Measurements from ENCODE around the gene PATZ1. TPM values are rescaled to one million over a fixed set of nuclear protein-coding genes. Genes with fewer than 3 reads are reported as not detected.

The PATZ1 gene
- total and polyA plus RNA-seq, 9 of the 15 experiments (the other 6 are each of a cell fraction or from before 2014, with no cell fraction given), result 0.63 to 7.8 (median 4.2) TPM

DNA sequence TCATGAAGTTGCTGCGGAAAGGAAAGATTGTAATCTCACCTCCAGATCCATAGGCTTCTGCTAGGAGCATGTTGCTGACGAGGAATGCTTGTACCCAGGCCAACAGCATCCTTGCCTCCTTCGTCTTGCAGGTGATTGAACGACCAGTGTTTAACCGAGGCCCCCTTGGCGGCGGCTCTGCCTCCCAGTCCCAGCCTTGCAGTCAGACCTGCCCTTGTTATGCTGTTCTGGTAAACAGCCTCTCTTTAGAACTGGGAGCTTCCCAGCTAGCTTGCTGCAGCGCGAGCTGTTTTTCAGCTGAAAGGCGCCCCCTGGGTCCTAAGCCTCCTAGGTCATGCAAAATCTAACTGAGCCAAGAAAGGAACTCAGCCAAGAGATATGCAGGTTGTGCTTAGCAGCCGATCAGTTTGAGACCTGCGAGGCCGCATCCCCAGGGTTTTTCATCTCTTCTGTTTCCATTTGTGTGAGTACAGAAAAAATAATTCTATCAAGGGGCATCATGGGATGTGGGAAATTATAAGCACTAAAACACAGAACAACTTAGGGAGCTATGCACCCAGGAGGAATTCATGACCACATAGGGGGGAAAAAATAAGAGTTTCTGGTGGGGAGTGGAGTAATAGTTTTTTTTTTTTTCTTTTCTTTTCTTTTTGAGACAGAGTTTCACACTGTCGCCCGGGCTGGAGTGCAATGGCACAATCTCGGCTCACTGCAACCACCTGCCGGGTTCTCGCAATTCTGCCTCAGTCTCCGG, 53.7 kb downstream of the PATZ1 start, which contains the start of gene PIK3IP1:
TSS of gene PIK3IP1 (minus strand) at position 253 of the 754 bp plus-strand sequence. CDS start at position 109, 144 bp downstream.
- WGBS (ENCODE audit: insufficient coverage, low coverage, missing lambda C conversion rate), result 21% methylated on average over 18 of the region's 19 CpGs
- H3K27me3 ChIP-seq (ENCODE audit: control insufficient read depth in 2 of 2, insufficient read depth in 2 of 2, low read length in 2 of 2), result no peaks in the 10 kb centered on the region
- peak; percentile 92 for FAIRE-seq
- peak; percentile 27 to 86 (median 48) for DNase-seq (ENCODE audit: extremely low read depth in 1 of 4, low spot score in 3 of 4)
- H3K9me3 ChIP-seq (replicated peaks; ENCODE audit: control insufficient read depth, insufficient read depth, low read depth, low read length), result no peaks in the 10 kb centered on the region
- peaks cover 23 to 24% of the 10 kb centered on the region in 2 experiments; a peak in 4 of 5 replicates for H3K4me1 ChIP-seq (replicated peaks in 1 of 2; ENCODE audit: control insufficient read depth in 2 of 2, insufficient read depth in 2 of 2, low read length in 2 of 2)
- BruUV-seq (replicated peaks), result no TSS peak
- H3K36me3 ChIP-seq (ENCODE audit: control insufficient read depth, insufficient read depth, low read length), result no peaks in the 10 kb centered on the region
- H3K9me1 ChIP-seq (ENCODE audit: control insufficient read depth, insufficient read depth, low read length), result no peaks in the 10 kb centered on the region
- H3K9ac ChIP-seq (ENCODE audit: insufficient read depth in 1 of 2, low read depth in 2 of 2, low read length in 2 of 2), result peak within 1 kb of the TSS; percentile 57 to 90; a peak in 2 of 4 replicates
- intact Hi-C loops (cut with micrococcal nuclease) (no loop called here), in situ Hi-C loops (cut with MboI) (no loop called here)
- ATAC-seq, result peak; percentile 75
- H4K20me1 ChIP-seq (replicated peaks; ENCODE audit: control insufficient read depth, insufficient read depth, low read length), result no peaks in the 10 kb centered on the region
- peak within 1 kb of the TSS; percentile 85 for H3K4me2 ChIP-seq (ENCODE audit: insufficient read depth, low read length)
- H2AFZ ChIP-seq (ENCODE audit: low read depth, low read length), result peak within 1 kb of the TSS; percentile 84
- ChIA-PET CTCF (ENCODE audit: low intra/inter-chr PET ratio) (interaction anchor here (0.7 kb wide), 1 partner anchor 46 kb away, joined by 4 read pairs; no protein-coding TSS in a partner anchor), POLR2A (interaction anchor here (0.5 to 2.0 kb wide), 6 partner anchors 9 to 208 kb away, joined by 3 to 7 read pairs (median 4); no protein-coding TSS in a partner anchor)
- peak within 1 kb of the TSS; percentile 49 for H3K4me3 ChIP-seq
- no peaks in the 10 kb centered on the region for H3K79me2 ChIP-seq (ENCODE audit: control insufficient read depth, insufficient read depth, low read length)
- H3K27ac ChIP-seq (ENCODE audit: extremely low read depth, low read depth, low read length), result peak within 1 kb of the TSS; percentile 90; the same call in 2 of the 3 replicates
- TF ChIP-seq SMARCA4 (IDR thresholded peaks at IDR 0.05), result 0 out of 2 replicates have a peak, but pooled peaks have one; percentile 14
- peak; percentile 72 to 85 for TF ChIP-seq FOXK2 (conservative IDR thresholded peaks at IDR 0.05 in 1 of 2, IDR thresholded peaks at IDR 0.05 in 1 of 2; ENCODE audit: low read depth in 2 of 2)
- TF ChIP-seq, protein P1, sequence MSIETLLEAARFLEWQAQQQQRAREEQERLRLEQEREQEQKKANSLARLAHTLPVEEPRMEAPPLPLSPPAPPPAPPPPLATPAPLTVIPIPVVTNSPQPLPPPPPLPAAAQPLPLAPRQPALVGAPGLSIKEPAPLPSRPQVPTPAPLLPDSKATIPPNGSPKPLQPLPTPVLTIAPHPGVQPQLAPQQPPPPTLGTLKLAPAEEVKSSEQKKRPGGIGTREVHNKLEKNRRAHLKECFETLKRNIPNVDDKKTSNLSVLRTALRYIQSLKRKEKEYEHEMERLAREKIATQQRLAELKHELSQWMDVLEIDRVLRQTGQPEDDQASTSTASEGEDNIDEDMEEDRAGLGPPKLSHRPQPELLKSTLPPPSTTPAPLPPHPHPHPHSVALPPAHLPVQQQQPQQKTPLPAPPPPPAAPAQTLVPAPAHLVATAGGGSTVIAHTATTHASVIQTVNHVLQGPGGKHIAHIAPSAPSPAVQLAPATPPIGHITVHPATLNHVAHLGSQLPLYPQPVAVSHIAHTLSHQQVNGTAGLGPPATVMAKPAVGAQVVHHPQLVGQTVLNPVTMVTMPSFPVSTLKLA (conservative IDR thresholded peaks at IDR 0.05), result 0 out of 4 replicates have a peak, but pooled peaks of 1 of the 2 experiments have one; percentile 43
- TF ChIP-seq FOXJ2 (tag; IDR thresholded peaks at IDR 0.05), result 0 out of 2 replicates have a peak, but pooled peaks have one; percentile 27
- TF ChIP-seq ZNF316 (IDR thresholded peaks at IDR 0.05), result no peak
- 0 out of 2 replicates have a peak, but pooled peaks have one; percentile 19 for TF ChIP-seq FOXM1 (IDR thresholded peaks at IDR 0.05; ENCODE audit: low read depth)
- TF ChIP-seq FOXM1 (CRISPR knock-in tag; IDR thresholded peaks at IDR 0.05; ENCODE audit: low read depth), result no peak
- TF ChIP-seq RAD21 (CRISPR knock-in tag; conservative IDR thresholded peaks at IDR 0.05 in 1 of 2, IDR thresholded peaks at IDR 0.05 in 1 of 2), result peak in 1 of 2 experiments; percentile 50; a peak in 2 of 4 replicates
- TF ChIP-seq, protein P2, sequence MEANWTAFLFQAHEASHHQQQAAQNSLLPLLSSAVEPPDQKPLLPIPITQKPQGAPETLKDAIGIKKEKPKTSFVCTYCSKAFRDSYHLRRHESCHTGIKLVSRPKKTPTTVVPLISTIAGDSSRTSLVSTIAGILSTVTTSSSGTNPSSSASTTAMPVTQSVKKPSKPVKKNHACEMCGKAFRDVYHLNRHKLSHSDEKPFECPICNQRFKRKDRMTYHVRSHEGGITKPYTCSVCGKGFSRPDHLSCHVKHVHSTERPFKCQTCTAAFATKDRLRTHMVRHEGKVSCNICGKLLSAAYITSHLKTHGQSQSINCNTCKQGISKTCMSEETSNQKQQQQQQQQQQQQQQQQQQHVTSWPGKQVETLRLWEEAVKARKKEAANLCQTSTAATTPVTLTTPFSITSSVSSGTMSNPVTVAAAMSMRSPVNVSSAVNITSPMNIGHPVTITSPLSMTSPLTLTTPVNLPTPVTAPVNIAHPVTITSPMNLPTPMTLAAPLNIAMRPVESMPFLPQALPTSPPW (CRISPR knock-in tag; IDR thresholded peaks at IDR 0.05), result no peak
- peak; percentile 45; the same call in 1 of the 2 replicates for TF ChIP-seq JUND (IDR thresholded peaks at IDR 0.05; ENCODE audit: borderline replicate concordance, low read depth, low read length)
- TF ChIP-seq JUND (tag; IDR thresholded peaks at IDR 0.05; ENCODE audit: borderline replicate concordance, low read depth, low read length), result 0 out of 3 replicates have a peak, but pooled peaks have one; percentile 17
- TF ChIP-seq, protein P3, sequence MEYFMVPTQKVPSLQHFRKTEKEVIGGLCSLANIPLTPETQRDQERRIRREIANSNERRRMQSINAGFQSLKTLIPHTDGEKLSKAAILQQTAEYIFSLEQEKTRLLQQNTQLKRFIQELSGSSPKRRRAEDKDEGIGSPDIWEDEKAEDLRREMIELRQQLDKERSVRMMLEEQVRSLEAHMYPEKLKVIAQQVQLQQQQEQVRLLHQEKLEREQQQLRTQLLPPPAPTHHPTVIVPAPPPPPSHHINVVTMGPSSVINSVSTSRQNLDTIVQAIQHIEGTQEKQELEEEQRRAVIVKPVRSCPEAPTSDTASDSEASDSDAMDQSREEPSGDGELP (CRISPR knock-in tag; IDR thresholded peaks at IDR 0.05; ENCODE audit: borderline replicate concordance), result peak; percentile 66; the same call in 1 of the 2 replicates
- 0 out of 2 replicates have a peak, but pooled peaks have one; percentile 27 for TF ChIP-seq JUN (IDR thresholded peaks at IDR 0.05; ENCODE audit: borderline replicate concordance, low read depth, low read length)
- no peak for TF ChIP-seq JUN (CRISPR knock-in tag; IDR thresholded peaks at IDR 0.05; ENCODE audit: borderline replicate concordance)
- TF ChIP-seq L3MBTL2 (IDR thresholded peaks at IDR 0.05), result peak; percentile 59; the same call in 1 of the 2 replicates
- TF ChIP-seq ZNF253 (CRISPR knock-in tag; conservative IDR thresholded peaks at IDR 0.05), result no peak
- TF ChIP-seq SMAD4 (CRISPR knock-in tag; conservative IDR thresholded peaks at IDR 0.05), result no peak

Measured in K562 (cell line).